HG03103 (cell line): ENCODE measurements around the gene NPHS1.
"Not testable (repeated sequence)": the region's sequence is repeated elsewhere in the genome, so short reads cannot be mapped to it uniquely, and the experiment has no call there.

Experiments used
- ATAC-seq: cut with Tn5 transposase; IDR thresholded peaks from one replicate; pipeline ENCODE4 v1.9.1; 2021; ENCODE audit warnings: low read depth; ENCODE audit not compliant: unreplicated experiment

Gene NPHS1

GRCh38 chr19:35816846-35817245, 35.5 kb downstream of the NPHS1 start:
- ATAC-seq: no peak

GRCh38 chr19:35816262-35816661, 36.0 kb downstream of the NPHS1 start:
- ATAC-seq: no peak

- no peak for ATAC-seq
These were observed 39.0 kb downstream of the NPHS1 start for GRCh38 chr19:35813043-35813890.

DNA sequence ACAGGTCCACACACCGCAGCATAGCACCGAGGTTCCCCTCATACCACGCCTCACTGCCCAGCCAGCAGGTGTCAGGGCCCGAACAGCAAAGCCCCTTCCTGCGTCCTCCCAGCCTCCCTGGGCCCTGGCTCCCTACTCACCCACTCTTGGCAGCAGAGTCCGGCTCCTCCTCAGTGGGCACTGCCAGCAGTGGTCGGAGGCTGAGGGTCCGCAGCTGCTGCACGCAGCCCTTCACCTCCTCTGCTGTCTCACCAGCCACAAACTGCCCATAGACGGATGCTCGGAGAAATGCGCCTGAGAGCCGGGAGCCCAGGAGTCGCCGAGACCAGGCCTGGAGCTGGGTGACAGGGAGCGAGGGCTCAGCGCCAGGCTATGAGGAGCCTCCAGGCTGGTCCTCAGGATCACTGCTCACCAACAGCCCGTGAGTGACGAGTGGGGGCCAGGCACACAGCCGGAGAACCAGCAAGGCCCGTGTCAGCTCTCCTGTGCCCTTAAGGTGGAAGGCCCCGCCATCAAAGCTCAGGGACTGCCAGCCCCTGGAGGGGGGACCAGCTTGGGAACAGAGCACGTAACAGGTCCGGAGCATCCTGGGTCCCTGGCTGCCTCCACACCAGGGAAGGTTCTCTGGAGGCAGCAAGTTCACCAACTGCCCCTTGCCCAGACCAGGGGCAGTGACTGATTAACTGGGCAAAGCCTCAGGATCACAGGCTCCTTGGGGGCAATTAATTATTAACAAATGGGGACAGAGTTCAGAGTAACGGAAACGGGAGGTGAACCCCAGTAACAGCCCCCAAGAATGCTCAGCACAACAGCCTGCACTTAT, 39.9 kb downstream of the NPHS1 start, which contains the start of gene PRODH2:
Gene PRODH2, minus strand, starts transcription at position 626 of the 823 bp plus-strand sequence. Its CDS starts 40 bp downstream, at position 586.
- ATAC-seq: no peak

GRCh38 chr19:35811317-35812219, 40.7 kb downstream of the NPHS1 start:
- no peak for ATAC-seq

DNA sequence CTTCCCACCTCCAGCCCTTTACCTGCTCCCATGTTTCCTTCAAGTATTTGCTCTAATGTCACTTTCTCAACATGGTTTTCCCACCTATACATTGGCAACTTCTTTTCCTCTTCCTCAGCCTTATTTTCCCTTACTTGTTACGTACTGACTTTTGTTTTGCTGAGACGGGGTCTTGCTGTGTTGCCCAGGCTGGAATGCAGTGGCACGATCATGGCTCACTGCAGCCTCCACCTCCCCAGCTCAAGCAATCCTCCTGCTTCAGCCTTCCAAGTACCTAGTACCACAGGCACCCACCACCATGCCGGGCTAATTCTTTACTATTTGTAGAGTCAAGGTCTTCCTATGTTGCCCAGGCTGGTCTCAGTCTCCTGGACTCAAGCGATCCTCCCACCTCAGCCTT, 44.7 kb downstream of the NPHS1 start:
- no peak for ATAC-seq

DNA sequence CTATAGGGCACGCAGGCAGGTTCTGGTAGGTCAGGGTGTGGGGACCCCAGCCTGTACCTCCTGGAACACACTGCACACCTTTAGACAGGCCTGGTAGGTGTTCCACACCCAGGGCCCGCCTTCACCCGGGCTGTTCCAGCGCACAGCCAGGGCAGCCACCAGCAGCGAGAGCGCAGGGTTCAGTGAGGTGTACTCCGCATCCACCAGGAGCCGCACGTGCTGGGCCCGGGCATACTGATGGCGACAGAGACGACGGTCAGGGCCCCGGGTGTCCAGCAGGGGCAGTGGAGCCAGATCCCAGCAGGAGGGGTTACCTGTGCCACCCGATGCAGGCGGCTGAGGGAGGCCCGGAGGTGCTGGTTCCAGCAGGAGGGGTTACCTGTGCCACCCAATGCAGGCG, 45.7 kb downstream of the NPHS1 start:
- no peak for ATAC-seq

DNA sequence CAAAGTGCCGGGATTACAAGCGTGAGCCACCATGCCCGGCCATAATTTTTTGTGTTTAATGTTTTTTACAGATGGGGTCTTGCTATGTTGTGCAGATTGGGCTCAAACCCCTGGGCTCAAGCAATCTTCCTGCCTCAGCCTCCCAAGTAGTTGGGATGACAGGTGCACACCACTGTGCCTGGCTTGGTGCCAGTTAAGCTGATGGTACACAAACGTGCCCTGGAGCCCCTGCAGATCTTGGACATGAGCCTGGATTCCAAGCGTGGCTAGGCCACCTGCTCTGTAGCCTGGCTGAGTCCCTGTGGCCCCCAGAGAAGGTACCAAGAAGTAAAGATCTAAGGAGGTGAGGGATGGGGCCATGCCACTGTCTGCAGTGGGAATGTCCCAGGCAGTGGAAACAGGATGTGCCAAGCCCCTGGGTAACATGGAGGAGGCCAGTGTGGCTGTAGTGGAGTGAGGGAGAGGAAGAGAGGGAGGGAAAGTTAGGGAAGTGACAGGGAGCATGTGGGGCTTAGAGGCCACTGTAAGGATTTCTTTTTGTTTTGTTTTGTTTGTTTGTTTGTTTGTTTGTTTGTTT, 46.7 kb downstream of the NPHS1 start:
- no peak for ATAC-seq

DNA sequence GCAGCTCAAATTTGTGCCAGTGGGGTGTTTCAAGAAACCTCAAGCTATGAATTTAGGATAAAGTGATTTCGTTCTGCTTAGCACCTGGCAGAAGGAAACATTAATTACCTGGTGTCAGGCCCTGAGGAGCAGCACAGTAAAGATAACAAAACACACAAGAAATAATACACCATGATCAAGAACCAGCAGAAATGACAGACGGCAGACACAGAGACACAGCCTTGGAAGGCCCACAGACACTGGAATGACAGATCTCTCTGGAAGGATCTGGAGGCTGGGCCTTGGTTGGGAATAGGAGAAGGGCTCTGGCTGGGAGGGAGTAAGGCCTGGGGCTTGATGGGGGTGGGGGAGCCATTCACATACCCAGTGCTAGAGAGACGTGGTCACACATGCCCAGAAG, 50.5 kb downstream of the NPHS1 start:
- ATAC-seq: no peak

GRCh38 chr19:35797663-35798062, 54.6 kb downstream of the NPHS1 start:
- no peak for ATAC-seq

DNA sequence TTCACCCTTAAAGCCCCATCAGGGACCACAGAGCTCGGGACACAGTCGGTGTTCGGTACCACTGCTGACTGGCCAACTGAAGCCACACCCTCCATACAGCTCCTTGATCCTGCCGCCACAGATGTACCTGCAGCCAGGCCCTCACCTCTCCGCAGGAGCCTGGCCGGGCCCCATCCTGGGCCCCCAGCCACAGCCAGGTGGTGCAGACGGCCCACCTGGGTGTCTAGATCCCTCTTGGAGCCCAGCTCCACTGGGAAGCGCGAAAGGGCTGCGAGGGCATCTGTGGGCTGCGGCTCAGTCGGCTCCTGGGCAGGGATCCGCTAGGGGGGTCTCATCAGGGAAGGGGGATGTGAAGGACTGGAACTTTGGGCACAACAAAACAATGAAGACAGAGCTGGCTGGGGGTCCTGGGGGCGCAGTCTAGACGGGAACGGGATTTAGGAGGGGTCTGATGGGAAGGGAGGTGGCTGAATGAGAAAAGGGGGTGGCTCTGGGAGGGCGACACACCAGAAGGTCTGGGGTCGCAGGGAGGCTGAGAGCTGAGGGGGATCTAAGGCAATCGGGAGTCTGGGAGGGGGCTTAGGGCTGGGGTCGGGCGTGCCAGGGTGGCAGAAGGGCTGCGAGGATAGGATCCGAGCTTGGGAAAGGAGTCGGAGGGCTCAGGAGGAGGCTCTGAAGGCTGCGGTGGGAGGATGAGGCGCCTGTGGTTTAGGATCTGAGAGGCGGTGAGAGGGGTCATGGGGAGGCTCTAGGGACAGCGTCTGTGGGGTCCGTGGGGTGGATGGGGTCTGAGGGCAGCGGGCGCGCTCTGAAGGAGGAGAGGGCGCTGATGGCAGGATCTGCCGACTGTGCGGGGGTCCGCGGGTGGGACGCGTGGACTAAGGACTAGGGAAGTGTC, 55.4 kb downstream of the NPHS1 start:
- no peak for ATAC-seq

DNA sequence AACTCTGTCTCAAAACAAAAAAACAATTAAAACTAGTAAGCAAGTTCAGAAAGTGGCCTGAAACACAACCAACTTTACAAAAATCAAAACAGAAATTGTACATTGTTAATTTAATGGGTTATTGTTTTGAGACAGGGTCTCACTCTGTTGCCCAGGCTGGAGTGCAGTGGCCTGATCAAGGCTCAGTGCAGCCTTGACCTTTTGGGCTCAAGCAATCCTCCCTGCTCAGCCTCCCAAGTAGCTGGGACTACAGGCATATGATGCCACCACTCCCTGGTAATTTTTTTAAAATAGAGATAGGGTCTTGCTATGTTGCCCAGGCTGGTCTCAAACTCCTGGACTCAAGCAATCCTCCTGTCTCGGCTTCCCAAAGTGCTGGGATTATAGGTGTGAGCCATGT, 56.7 kb downstream of the NPHS1 start:
- ATAC-seq: not testable (repeated sequence)

- ATAC-seq: no peak
These were observed 58.7 kb downstream of the NPHS1 start for GRCh38 chr19:35793381-35794165.

DNA sequence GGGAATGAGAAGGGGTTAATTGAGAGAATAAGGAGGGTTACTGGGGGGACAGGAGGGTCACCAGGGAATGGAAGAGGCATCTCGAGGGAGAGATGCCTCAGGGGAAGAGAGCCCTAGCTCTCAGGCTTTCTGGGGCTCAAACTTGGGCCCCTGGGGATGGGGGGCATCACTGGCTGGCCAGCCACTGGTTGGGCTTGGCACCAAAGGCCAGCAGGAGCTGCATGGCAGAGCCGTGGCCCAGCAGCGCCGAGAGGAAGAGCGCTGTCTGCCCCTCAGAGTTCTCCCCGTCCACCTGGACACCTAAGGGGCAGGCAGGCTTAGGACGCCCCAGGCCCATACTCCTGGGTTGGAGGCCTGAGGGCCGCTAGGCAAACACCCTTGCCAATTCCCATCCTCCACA, 59.4 kb downstream of the NPHS1 start:
- no peak for ATAC-seq

- ATAC-seq: no peak
These were observed 60.0 kb downstream of the NPHS1 start for GRCh38 chr19:35792312-35792711.

DNA sequence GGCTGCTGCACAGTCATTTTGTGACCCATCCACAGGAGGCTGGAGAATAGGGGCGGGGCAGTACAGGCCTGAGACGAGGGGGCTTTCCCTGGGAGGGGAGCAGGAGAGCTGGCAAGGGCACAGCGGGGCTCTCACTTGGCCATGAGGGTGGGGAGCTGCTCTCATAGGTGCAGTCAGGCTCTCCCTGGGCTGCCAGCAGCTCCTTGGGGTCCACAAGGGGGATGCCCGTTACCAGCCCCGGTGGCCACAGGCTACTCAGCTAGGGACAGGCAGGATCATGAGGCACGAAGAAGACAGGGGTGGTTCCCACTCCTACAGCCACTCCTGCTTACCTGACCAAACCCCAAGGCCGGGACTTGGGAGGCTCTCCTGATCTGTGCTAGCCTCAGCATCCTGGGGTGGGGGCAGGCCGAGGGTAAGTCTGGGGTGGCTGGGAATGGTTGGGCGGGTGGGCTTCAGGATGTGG, 60.5 kb downstream of the NPHS1 start:
- ATAC-seq: no peak

- no peak for ATAC-seq
These were observed 61.1 kb downstream of the NPHS1 start for GRCh38 chr19:35790981-35791813.
